GM23338 (cell line): ENCODE measurements around the gene ARF1. TPM values are rescaled to one million over a fixed set of nuclear protein-coding genes. Genes with fewer than 3 reads are reported as not detected.

Experiments
- ATAC-seq: fragments of 200-7000 bp; cut with Tn5 transposase; 3 replicates; pipeline ENCODE4 v1.9.1; 2020
- DNase-seq: peaks from one replicate; pipeline ENCODE4 v3.0.0-alpha.2; 2015; ENCODE audit warnings: low spot score
- H2AFZ ChIP-seq: fragments of 200-600 bp; sonication (generic); 2 replicates; pipeline ENCODE4 v1.8.0; 2016; ENCODE audit warnings: antibody characterized with exemption, mild to moderate bottlenecking, moderate library complexity
- H3F3A ChIP-seq: fragments of 200-600 bp; sonication (generic); replicated peaks from 2 replicates; pipeline ENCODE4 v1.8.0; 2017; ENCODE audit warnings: antibody characterized with exemption, mixed run types, low read depth
- H3K27ac ChIP-seq: fragments of 200-600 bp; sonication (generic); 2 replicates; pipeline ENCODE4 v1.6.1; 2016; ENCODE audit warnings: low read depth
- H3K27me3 ChIP-seq: fragments of 200-600 bp; sonication (generic); 2 replicates; pipeline ENCODE4 v1.8.0; 2016; ENCODE audit warnings: mild to moderate bottlenecking, mixed run types, moderate library complexity; ENCODE audit not compliant: insufficient read depth
- H3K36me3 ChIP-seq: fragments of 200-600 bp; sonication (generic); 2 replicates; pipeline ENCODE4 v1.8.0; 2016; ENCODE audit warnings: mild to moderate bottlenecking; ENCODE audit not compliant: insufficient read depth
- H3K4me1 ChIP-seq: fragments of 200-600 bp; sonication (generic); 2 replicates; pipeline ENCODE4 v1.8.0; 2016; ENCODE audit warnings: mild to moderate bottlenecking, moderate library complexity; ENCODE audit not compliant: insufficient read depth
- H3K4me2 ChIP-seq: fragments of 200-600 bp; sonication (generic); 2 replicates; pipeline ENCODE4 v1.7.1; 2017; ENCODE audit warnings: mixed run types
- H3K4me3 ChIP-seq: fragments of 200-600 bp; sonication (generic); 2 replicates; pipeline ENCODE4 v1.6.1; 2016; ENCODE audit warnings: mixed run types
- H3K79me2 ChIP-seq: fragments of 200-600 bp; sonication (generic); replicated peaks from 2 replicates; pipeline ENCODE4 v1.8.0; 2017; ENCODE audit warnings: mild to moderate bottlenecking; ENCODE audit not compliant: insufficient read depth
- H3K9me2 ChIP-seq: fragments of 200-600 bp; sonication (generic); 2 replicates; pipeline ENCODE4 v1.8.0; 2017; ENCODE audit not compliant: insufficient read depth
- H4K20me1 ChIP-seq: fragments of 200-600 bp; sonication (generic); replicated peaks from 2 replicates; pipeline ENCODE4 v1.8.0; 2017; ENCODE audit warnings: mild to moderate bottlenecking; ENCODE audit not compliant: insufficient read depth
- H3K27ac Mint-ChIP-seq: 2 replicates; pipeline ENCODE4 v1.8.0; 2020; ENCODE audit warnings: inconsistent platforms, mild to moderate bottlenecking, moderate library complexity, mixed read lengths
- H3K27me3 Mint-ChIP-seq: 3 replicates; pipeline ENCODE4 v1.8.0; 2022; ENCODE audit warnings: low read depth, mild to moderate bottlenecking, moderate library complexity, mixed read lengths, inconsistent platforms; ENCODE audit not compliant: insufficient read depth, poor library complexity
- H3K36me3 Mint-ChIP-seq: 3 replicates; pipeline ENCODE4 v1.8.0; 2021; ENCODE audit warnings: low read depth, mild to moderate bottlenecking, inconsistent platforms, moderate library complexity, mixed read lengths
- H3K4me1 Mint-ChIP-seq: 3 replicates; pipeline ENCODE4 v1.8.0; 2020; ENCODE audit warnings: mild to moderate bottlenecking, inconsistent platforms, mixed read lengths
- H3K4me3 Mint-ChIP-seq: 3 replicates; pipeline ENCODE4 v1.8.0; 2021; ENCODE audit warnings: moderate library complexity, mild to moderate bottlenecking, inconsistent platforms, mixed read lengths
- H3K9me3 Mint-ChIP-seq: 3 replicates; pipeline ENCODE4 v1.8.0; 2020; ENCODE audit warnings: moderate library complexity, mild to moderate bottlenecking, inconsistent platforms, mixed read lengths
- EZH2phosphoT487 ChIP-seq: fragments of 200-600 bp; sonication (generic); IDR thresholded peaks from one replicate; pipeline ENCODE4 v1.8.1; 2018; ENCODE audit warnings: antibody characterized with exemption; ENCODE audit not compliant: unreplicated experiment
- JUNB ChIP-seq: IDR thresholded peaks from one replicate; pipeline ENCODE4 v1.6.1; 2016; ENCODE audit warnings: antibody characterized with exemption; ENCODE audit not compliant: unreplicated experiment
- NANOG ChIP-seq: IDR thresholded peaks from 2 replicates; pipeline ENCODE4 v1.6.1; 2016; ENCODE audit warnings: antibody characterized with exemption, borderline replicate concordance
- POLR2AphosphoS5 ChIP-seq: IDR thresholded peaks from 2 replicates; pipeline ENCODE4 v1.6.1; 2016; ENCODE audit warnings: antibody characterized with exemption, low read depth
- REST ChIP-seq: IDR thresholded peaks from one replicate; pipeline ENCODE4 v1.6.1; 2018; ENCODE audit warnings: antibody characterized with exemption; ENCODE audit not compliant: unreplicated experiment
- STAT1 ChIP-seq: IDR thresholded peaks from one replicate; pipeline ENCODE4 v1.6.1; 2016; ENCODE audit warnings: antibody characterized with exemption; ENCODE audit not compliant: unreplicated experiment
- ZNF114 ChIP-seq: fragments of 250-450 bp; sonication (Bioruptor Pico); IDR thresholded peaks from 2 replicates; pipeline ENCODE4 v1.5.0; 2020; ENCODE audit warnings: mild to moderate bottlenecking, moderate library complexity
- polyA plus RNA-seq: library from polyadenylated mRNA; unstranded; fragments of >200 nt; fragmentation: Nextera tagmentation; extraction: Ambion mirVana; gene quantifications from 2 replicates; pipeline ENCODE4 v1.2.1, GENCODE V29; 2016
- total RNA-seq: library from RNA; depleted of rRNA; stranded (reverse); fragments of >200 nt; shearing (Covaris generic); gene quantifications from 2 replicates; pipeline ENCODE4 v1.2.3, GENCODE V29; 2014
- TF ChIP-seq, protein P1 (sequence below), 2 experiments: fragments of 200-600 bp in 1 of 2; sonication (generic) in 1 of 2; conservative IDR thresholded peaks; 2 replicates each; pipeline versions ENCODE4 v1.5.1 to v1.6.1; 2016 to 2017; ENCODE audit warnings: antibody characterized with exemption in 2 of 2, low read depth in 2 of 2, mild to moderate bottlenecking in 2 of 2, moderate library complexity in 1 of 2

Gene ARF1
- total and polyA plus RNA-seq, 2 experiments from 2014 or later = 210 to 306 TPM

GRCh38 chr1:228070851-228071250, 11.7 kb upstream of the ARF1 start (continued):
- TF ChIP-seq, protein P1, sequence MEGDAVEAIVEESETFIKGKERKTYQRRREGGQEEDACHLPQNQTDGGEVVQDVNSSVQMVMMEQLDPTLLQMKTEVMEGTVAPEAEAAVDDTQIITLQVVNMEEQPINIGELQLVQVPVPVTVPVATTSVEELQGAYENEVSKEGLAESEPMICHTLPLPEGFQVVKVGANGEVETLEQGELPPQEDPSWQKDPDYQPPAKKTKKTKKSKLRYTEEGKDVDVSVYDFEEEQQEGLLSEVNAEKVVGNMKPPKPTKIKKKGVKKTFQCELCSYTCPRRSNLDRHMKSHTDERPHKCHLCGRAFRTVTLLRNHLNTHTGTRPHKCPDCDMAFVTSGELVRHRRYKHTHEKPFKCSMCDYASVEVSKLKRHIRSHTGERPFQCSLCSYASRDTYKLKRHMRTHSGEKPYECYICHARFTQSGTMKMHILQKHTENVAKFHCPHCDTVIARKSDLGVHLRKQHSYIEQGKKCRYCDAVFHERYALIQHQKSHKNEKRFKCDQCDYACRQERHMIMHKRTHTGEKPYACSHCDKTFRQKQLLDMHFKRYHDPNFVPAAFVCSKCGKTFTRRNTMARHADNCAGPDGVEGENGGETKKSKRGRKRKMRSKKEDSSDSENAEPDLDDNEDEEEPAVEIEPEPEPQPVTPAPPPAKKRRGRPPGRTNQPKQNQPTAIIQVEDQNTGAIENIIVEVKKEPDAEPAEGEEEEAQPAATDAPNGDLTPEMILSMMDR (conservative IDR thresholded peaks at IDR 0.05; ENCODE audit: low read depth in 2 of 2) = no peak
- TF ChIP-seq EZH2phosphoT487 (no peak), STAT1 (no peak), JUNB (no peak), POLR2AphosphoS5 (no peak; the same call in 1 of the 2 replicates)

DNA sequence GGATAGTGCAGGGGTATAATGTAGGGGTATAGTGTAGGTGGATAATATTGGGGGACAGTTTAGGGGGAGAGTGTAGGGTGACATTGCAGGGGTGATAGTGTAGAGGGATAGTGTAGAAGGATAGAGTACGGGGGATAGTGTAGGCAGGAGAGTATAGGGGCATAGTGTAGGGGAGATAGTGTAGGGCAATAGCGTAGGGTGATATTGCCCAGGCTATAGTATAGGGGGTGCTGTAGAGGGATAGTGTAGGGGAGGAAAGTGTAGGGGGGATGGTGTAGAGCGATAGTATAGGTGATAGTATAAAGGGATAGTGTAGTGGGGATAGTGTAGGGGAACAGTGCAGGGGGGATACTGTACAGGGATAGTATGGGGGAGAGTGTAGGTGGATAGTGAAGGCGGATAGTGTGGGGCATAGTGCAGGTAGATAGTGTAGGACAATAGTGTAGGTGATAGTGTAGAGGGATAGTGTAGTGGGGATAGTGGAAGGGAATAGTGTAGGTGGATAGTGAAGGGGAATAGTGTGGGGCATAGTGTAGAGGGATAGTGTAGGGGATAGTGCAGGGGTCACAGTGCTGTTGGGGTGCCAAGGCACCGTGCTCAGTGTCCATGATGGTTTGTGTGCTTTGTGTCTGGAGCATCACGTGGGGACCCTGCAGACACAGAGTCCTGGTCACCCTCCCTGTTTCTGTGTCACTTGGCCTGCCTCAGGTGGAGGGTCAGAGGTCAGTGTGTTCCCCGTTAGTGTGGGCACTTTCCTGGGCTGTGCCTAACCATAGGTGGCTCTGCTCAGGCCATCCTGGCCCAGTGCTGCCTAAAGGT, 10.5 kb upstream of the ARF1 start:
- Mint-ChIP-seq H3K27me3 (peaks cover 66% of the 10 kb centered on the region), H3K9me3 (no peaks in the 10 kb centered on the region), H3K4me1 (peaks cover 2% of the 10 kb centered on the region; the same call in 1 of the 3 replicates), H3K4me3 (no peak overlapping the region), H3K27ac (no peak overlapping the region), H3K36me3 (no peaks in the 10 kb centered on the region)
- Histone ChIP-seq H4K20me1 (no peaks in the 10 kb centered on the region), H3K79me2 (no peaks in the 10 kb centered on the region), H3K36me3 (no peaks in the 10 kb centered on the region), H3K9me2 (no peaks in the 10 kb centered on the region), H3K4me3 (no peak overlapping the region), H3K27me3 (peaks cover 98% of the 10 kb centered on the region), H2AFZ (no peak overlapping the region), H3K4me2 (no peak overlapping the region), H3F3A (no peaks in the 10 kb centered on the region), H3K27ac (no peak overlapping the region), H3K4me1 (no peaks in the 10 kb centered on the region)
- DNase-seq (no peak), ATAC-seq (peak; percentile 35)
- TF ChIP-seq NANOG = no peak
- TF ChIP-seq, protein P1 (conservative IDR thresholded peaks at IDR 0.05; ENCODE audit: low read depth in 2 of 2) = peak in 1 of 2 experiments; percentile 18; a peak in 2 of 4 replicates
- TF ChIP-seq EZH2phosphoT487 = no peak

DNA sequence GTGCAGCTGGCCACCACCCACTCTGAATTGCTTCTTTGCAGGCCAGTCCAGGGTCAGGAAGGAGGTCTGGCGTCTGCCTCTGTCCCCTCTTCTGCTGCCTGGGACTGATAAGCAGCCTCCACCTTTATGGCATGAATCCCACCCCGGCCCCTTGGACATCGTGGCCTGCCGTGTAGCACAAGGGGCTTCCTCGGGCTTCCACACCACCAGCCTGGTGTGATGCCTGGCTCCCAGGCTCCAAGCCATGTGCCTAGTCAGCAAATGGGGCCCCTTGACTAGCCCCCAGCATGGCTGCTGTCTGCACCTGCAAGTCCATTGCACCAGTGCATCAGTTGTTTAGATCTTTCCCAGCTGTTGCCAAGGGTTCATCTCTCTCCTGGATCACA, 9.9 kb upstream of the ARF1 start:
- no peak for ATAC-seq
- peaks cover 98% of the 10 kb centered on the region for H3K27me3 ChIP-seq
- TF ChIP-seq, protein P1 (conservative IDR thresholded peaks at IDR 0.05; ENCODE audit: low read depth in 2 of 2) = no peak
- TF ChIP-seq REST = no peak
- no peak for TF ChIP-seq ZNF114 (CRISPR knock-in tag)

More for the DNA sequence above, 9.9 kb upstream of the ARF1 start:
- Mint-ChIP-seq H3K27ac (no peak overlapping the region), H3K36me3 (no peaks in the 10 kb centered on the region), H3K27me3 (peaks cover 66% of the 10 kb centered on the region), H3K4me3 (no peak overlapping the region), H3K9me3 (no peaks in the 10 kb centered on the region), H3K4me1 (peaks cover 2% of the 10 kb centered on the region; the same call in 1 of the 3 replicates)
- no peaks in the 10 kb centered on the region for H3K9me2 ChIP-seq
- no peak overlapping the region for H2AFZ ChIP-seq
- H3K4me2 ChIP-seq = no peak overlapping the region
- no peaks in the 10 kb centered on the region for H3K36me3 ChIP-seq
- no peak overlapping the region for H3K4me3 ChIP-seq
- no peaks in the 10 kb centered on the region; the same call in 1 of the 2 replicates for H4K20me1 ChIP-seq
- no peaks in the 10 kb centered on the region for H3F3A ChIP-seq
- no peak for DNase-seq
- no peaks in the 10 kb centered on the region for H3K4me1 ChIP-seq
- H3K27ac ChIP-seq = no peak overlapping the region
- H3K79me2 ChIP-seq = no peaks in the 10 kb centered on the region
